GM23338 (cell line): ENCODE results near the gene DAPK1. TPM values are rescaled to one million over a fixed set of nuclear protein-coding genes. Genes with fewer than 3 reads are reported as not detected.

Experiments
- ATAC-seq: fragments of 200-7000 bp; cut with Tn5 transposase; 3 replicates; pipeline ENCODE4 v1.9.1; 2020
- DNase-seq: peaks from one replicate; pipeline ENCODE4 v3.0.0-alpha.2; 2015; ENCODE audit warnings: low spot score
- H2AFZ ChIP-seq: fragments of 200-600 bp; sonication (generic); 2 replicates; pipeline ENCODE4 v1.8.0; 2016; ENCODE audit warnings: antibody characterized with exemption, mild to moderate bottlenecking, moderate library complexity
- H3F3A ChIP-seq: fragments of 200-600 bp; sonication (generic); replicated peaks from 2 replicates; pipeline ENCODE4 v1.8.0; 2017; ENCODE audit warnings: antibody characterized with exemption, mixed run types, low read depth
- H3K27ac ChIP-seq: fragments of 200-600 bp; sonication (generic); 2 replicates; pipeline ENCODE4 v1.6.1; 2016; ENCODE audit warnings: low read depth
- H3K27me3 ChIP-seq: fragments of 200-600 bp; sonication (generic); 2 replicates; pipeline ENCODE4 v1.8.0; 2016; ENCODE audit warnings: mild to moderate bottlenecking, mixed run types, moderate library complexity; ENCODE audit not compliant: insufficient read depth
- H3K36me3 ChIP-seq: fragments of 200-600 bp; sonication (generic); 2 replicates; pipeline ENCODE4 v1.8.0; 2016; ENCODE audit warnings: mild to moderate bottlenecking; ENCODE audit not compliant: insufficient read depth
- H3K4me1 ChIP-seq: fragments of 200-600 bp; sonication (generic); 2 replicates; pipeline ENCODE4 v1.8.0; 2016; ENCODE audit warnings: mild to moderate bottlenecking, moderate library complexity; ENCODE audit not compliant: insufficient read depth
- H3K4me2 ChIP-seq: fragments of 200-600 bp; sonication (generic); 2 replicates; pipeline ENCODE4 v1.7.1; 2017; ENCODE audit warnings: mixed run types
- H3K4me3 ChIP-seq: fragments of 200-600 bp; sonication (generic); 2 replicates; pipeline ENCODE4 v1.6.1; 2016; ENCODE audit warnings: mixed run types
- H3K79me2 ChIP-seq: fragments of 200-600 bp; sonication (generic); replicated peaks from 2 replicates; pipeline ENCODE4 v1.8.0; 2017; ENCODE audit warnings: mild to moderate bottlenecking; ENCODE audit not compliant: insufficient read depth
- H3K9me2 ChIP-seq: fragments of 200-600 bp; sonication (generic); 2 replicates; pipeline ENCODE4 v1.8.0; 2017; ENCODE audit not compliant: insufficient read depth
- H4K20me1 ChIP-seq: fragments of 200-600 bp; sonication (generic); replicated peaks from 2 replicates; pipeline ENCODE4 v1.8.0; 2017; ENCODE audit warnings: mild to moderate bottlenecking; ENCODE audit not compliant: insufficient read depth
- H3K27ac Mint-ChIP-seq: 2 replicates; pipeline ENCODE4 v1.8.0; 2020; ENCODE audit warnings: inconsistent platforms, mild to moderate bottlenecking, moderate library complexity, mixed read lengths
- H3K27me3 Mint-ChIP-seq: 3 replicates; pipeline ENCODE4 v1.8.0; 2022; ENCODE audit warnings: low read depth, mild to moderate bottlenecking, moderate library complexity, mixed read lengths, inconsistent platforms; ENCODE audit not compliant: insufficient read depth, poor library complexity
- H3K36me3 Mint-ChIP-seq: 3 replicates; pipeline ENCODE4 v1.8.0; 2021; ENCODE audit warnings: low read depth, mild to moderate bottlenecking, inconsistent platforms, moderate library complexity, mixed read lengths
- H3K4me1 Mint-ChIP-seq: 3 replicates; pipeline ENCODE4 v1.8.0; 2020; ENCODE audit warnings: mild to moderate bottlenecking, inconsistent platforms, mixed read lengths
- H3K4me3 Mint-ChIP-seq: 3 replicates; pipeline ENCODE4 v1.8.0; 2021; ENCODE audit warnings: moderate library complexity, mild to moderate bottlenecking, inconsistent platforms, mixed read lengths
- H3K9me3 Mint-ChIP-seq: 3 replicates; pipeline ENCODE4 v1.8.0; 2020; ENCODE audit warnings: moderate library complexity, mild to moderate bottlenecking, inconsistent platforms, mixed read lengths
- CREB1 ChIP-seq: fragments of 250-450 bp; sonication (Bioruptor Pico); IDR thresholded peaks from 2 replicates; pipeline ENCODE4 v1.5.0; 2020; ENCODE audit warnings: low read depth, mild to moderate bottlenecking, moderate library complexity
- CTCF ChIP-seq, 2 experiments: fragments of 200-600 bp in 1 of 2; sonication (generic) in 1 of 2; conservative IDR thresholded peaks; 2 replicates each; pipeline versions ENCODE4 v1.5.1 to v1.6.1; 2016 to 2017; ENCODE audit warnings: antibody characterized with exemption in 2 of 2, low read depth in 2 of 2, mild to moderate bottlenecking in 2 of 2, moderate library complexity in 1 of 2
- EZH2 ChIP-seq: fragments of 200-600 bp; sonication (generic); IDR thresholded peaks from one replicate; pipeline ENCODE4 v1.8.0; 2017; ENCODE audit warnings: antibody characterized with exemption, mild to moderate bottlenecking, low read depth; ENCODE audit not compliant: unreplicated experiment
- EZH2phosphoT487 ChIP-seq: fragments of 200-600 bp; sonication (generic); IDR thresholded peaks from one replicate; pipeline ENCODE4 v1.8.1; 2018; ENCODE audit warnings: antibody characterized with exemption; ENCODE audit not compliant: unreplicated experiment
- JUNB ChIP-seq: IDR thresholded peaks from one replicate; pipeline ENCODE4 v1.6.1; 2016; ENCODE audit warnings: antibody characterized with exemption; ENCODE audit not compliant: unreplicated experiment
- NANOG ChIP-seq: IDR thresholded peaks from 2 replicates; pipeline ENCODE4 v1.6.1; 2016; ENCODE audit warnings: antibody characterized with exemption, borderline replicate concordance
- STAT1 ChIP-seq: IDR thresholded peaks from one replicate; pipeline ENCODE4 v1.6.1; 2016; ENCODE audit warnings: antibody characterized with exemption; ENCODE audit not compliant: unreplicated experiment
- ZNF331 ChIP-seq: fragments of 250-450 bp; sonication (Bioruptor Pico); IDR thresholded peaks from 2 replicates; pipeline ENCODE4 v1.5.0; 2020; ENCODE audit warnings: low read depth, mild to moderate bottlenecking, moderate library complexity
- polyA plus RNA-seq: library from polyadenylated mRNA; unstranded; fragments of >200 nt; fragmentation: Nextera tagmentation; extraction: Ambion mirVana; gene quantifications from 2 replicates; pipeline ENCODE4 v1.2.1, GENCODE V29; 2016
- total RNA-seq: library from RNA; depleted of rRNA; stranded (reverse); fragments of >200 nt; shearing (Covaris generic); gene quantifications from 2 replicates; pipeline ENCODE4 v1.2.3, GENCODE V29; 2014
- TF ChIP-seq, protein P1 (sequence below): IDR thresholded peaks from one replicate; pipeline ENCODE4 v1.6.1; 2018; ENCODE audit warnings: antibody characterized with exemption; ENCODE audit not compliant: unreplicated experiment

DAPK1 gene
- total and polyA plus RNA-seq, 2 experiments from 2014 or later = 37.0 to 134 TPM

GRCh38 chr9:87461256-87461655 lies 36.4 kb upstream of the DAPK1 start (continued):
- no peak for TF ChIP-seq CREB1 (CRISPR knock-in tag)
- no peak for TF ChIP-seq ZNF331
- no peak for TF ChIP-seq EZH2phosphoT487
- no peak for TF ChIP-seq NANOG
- TF ChIP-seq STAT1 = no peak
- TF ChIP-seq EZH2 = no peak
- TF ChIP-seq CTCF (conservative IDR thresholded peaks at IDR 0.05; ENCODE audit: low read depth in 2 of 2) = no peak
- TF ChIP-seq, protein P1, sequence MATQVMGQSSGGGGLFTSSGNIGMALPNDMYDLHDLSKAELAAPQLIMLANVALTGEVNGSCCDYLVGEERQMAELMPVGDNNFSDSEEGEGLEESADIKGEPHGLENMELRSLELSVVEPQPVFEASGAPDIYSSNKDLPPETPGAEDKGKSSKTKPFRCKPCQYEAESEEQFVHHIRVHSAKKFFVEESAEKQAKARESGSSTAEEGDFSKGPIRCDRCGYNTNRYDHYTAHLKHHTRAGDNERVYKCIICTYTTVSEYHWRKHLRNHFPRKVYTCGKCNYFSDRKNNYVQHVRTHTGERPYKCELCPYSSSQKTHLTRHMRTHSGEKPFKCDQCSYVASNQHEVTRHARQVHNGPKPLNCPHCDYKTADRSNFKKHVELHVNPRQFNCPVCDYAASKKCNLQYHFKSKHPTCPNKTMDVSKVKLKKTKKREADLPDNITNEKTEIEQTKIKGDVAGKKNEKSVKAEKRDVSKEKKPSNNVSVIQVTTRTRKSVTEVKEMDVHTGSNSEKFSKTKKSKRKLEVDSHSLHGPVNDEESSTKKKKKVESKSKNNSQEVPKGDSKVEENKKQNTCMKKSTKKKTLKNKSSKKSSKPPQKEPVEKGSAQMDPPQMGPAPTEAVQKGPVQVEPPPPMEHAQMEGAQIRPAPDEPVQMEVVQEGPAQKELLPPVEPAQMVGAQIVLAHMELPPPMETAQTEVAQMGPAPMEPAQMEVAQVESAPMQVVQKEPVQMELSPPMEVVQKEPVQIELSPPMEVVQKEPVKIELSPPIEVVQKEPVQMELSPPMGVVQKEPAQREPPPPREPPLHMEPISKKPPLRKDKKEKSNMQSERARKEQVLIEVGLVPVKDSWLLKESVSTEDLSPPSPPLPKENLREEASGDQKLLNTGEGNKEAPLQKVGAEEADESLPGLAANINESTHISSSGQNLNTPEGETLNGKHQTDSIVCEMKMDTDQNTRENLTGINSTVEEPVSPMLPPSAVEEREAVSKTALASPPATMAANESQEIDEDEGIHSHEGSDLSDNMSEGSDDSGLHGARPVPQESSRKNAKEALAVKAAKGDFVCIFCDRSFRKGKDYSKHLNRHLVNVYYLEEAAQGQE = no peak
- TF ChIP-seq JUNB = no peak

DNA sequence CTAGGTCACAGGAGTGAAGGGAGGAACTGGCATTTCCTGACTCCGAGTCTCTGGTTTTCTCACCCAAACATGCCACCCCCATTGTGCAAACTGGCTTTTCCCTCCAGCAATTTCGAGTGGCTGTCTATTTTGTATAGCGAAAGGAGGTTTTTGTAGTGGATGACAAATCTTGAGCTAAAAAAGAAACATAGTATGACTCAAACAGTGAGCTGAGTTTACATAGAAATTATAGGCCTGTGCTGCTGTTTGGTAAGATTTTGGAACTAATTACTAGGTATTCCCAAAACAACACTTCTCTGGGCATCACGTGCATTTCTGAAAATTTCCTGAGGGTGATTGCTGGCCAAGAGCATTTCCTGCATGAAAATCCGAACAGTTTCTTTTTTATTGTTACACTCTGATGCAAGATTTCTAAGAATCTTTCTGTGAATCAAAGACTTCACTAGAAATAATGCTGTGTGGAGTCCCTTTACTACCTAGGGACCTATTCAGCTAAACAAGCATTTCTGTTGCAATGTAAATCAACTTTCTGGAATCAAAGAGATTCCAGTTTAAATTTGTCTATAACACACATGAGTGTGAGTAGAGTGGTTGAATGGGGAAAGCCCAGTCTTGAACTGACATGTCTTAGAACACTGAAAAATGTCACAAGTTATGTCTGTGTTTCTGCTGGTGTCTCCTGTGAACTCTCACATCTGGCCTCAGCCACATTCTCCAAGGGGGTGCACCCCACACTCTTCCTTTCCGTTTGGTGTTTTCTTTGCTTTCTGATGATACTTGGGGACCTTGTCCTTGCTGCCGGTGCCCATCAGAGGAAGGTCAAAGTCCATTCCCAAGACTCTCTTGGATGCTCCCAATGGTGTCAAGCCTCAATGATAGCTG lies 33.3 kb upstream of the DAPK1 start:
- Histone ChIP-seq H3K36me3 (no peaks in the 10 kb centered on the region), H3K9me2 (peaks cover 7% of the 10 kb centered on the region; the same call in 1 of the 2 replicates), H3K27ac (no peak overlapping the region), H4K20me1 (no peaks in the 10 kb centered on the region), H3K4me3 (no peak overlapping the region), H2AFZ (peak overlapping the region; percentile 19; the same call in 1 of the 2 replicates), H3F3A (no peaks in the 10 kb centered on the region), H3K27me3 (no peaks in the 10 kb centered on the region), H3K79me2 (no peaks in the 10 kb centered on the region), H3K4me1 (peaks cover 23% of the 10 kb centered on the region), H3K4me2 (no peak overlapping the region)
- Mint-ChIP-seq H3K27ac (no peak overlapping the region), H3K4me1 (peaks cover 12% of the 10 kb centered on the region), H3K36me3 (no peaks in the 10 kb centered on the region), H3K4me3 (no peak overlapping the region), H3K9me3 (no peaks in the 10 kb centered on the region), H3K27me3 (no peaks in the 10 kb centered on the region)
- no peak for TF ChIP-seq CREB1 (CRISPR knock-in tag)
- DNase-seq (no peak), ATAC-seq (no peak)
